Ovary (tissue), 3 donors: ENCODE data around the gene ATP6V0E1.

Source experiments
- EP300 ChIP-seq: sonication (generic); formaldehyde crosslinking; IDR thresholded peaks from one replicate; pipeline ENCODE4 v1.6.1; 2017; ENCODE audit warnings: antibody characterized with exemption
- POLR2A ChIP-seq: fragments of 450-650 bp; IDR thresholded peaks from one replicate; pipeline ENCODE4 v1.6.1; 2017; ENCODE audit warnings: antibody characterized with exemption, mild to moderate bottlenecking, moderate library complexity
- TF ChIP-seq, protein P1 (sequence below), 3 donors: fragments of 450-650 bp in 2 of 3; fragments of 200-600 bp in 1 of 3; IDR thresholded peaks; one replicate each; pipeline versions ENCODE4 v1.5.1 to v1.8.0; 2016 to 2022; ENCODE audit warnings: antibody characterized with exemption in 3 of 3, mild to moderate bottlenecking in 1 of 3
- donor health status: DM: no; HTN: no; CAD: no.

DNA sequence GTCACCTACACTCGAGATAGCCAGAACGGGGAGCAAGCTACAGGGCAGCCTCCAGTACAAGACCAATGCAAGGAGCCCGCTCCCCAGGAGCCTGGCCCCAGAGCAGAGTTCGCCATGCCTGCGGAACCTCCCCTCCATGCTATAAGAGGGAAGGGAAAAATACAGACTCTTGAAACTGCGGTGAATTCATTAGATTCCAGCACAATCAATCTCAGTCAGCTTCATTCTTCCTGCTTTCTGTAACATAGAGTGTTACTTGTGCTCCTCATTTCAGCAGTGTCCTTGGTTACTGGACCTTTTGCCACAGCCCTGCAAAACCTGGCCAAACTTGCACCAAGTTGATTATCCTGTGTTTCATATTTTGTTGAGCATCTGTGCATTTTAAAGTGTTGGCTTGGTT lies 50.4 kb downstream of the ATP6V0E1 start:
- TF ChIP-seq, protein P1, sequence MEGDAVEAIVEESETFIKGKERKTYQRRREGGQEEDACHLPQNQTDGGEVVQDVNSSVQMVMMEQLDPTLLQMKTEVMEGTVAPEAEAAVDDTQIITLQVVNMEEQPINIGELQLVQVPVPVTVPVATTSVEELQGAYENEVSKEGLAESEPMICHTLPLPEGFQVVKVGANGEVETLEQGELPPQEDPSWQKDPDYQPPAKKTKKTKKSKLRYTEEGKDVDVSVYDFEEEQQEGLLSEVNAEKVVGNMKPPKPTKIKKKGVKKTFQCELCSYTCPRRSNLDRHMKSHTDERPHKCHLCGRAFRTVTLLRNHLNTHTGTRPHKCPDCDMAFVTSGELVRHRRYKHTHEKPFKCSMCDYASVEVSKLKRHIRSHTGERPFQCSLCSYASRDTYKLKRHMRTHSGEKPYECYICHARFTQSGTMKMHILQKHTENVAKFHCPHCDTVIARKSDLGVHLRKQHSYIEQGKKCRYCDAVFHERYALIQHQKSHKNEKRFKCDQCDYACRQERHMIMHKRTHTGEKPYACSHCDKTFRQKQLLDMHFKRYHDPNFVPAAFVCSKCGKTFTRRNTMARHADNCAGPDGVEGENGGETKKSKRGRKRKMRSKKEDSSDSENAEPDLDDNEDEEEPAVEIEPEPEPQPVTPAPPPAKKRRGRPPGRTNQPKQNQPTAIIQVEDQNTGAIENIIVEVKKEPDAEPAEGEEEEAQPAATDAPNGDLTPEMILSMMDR (IDR thresholded peaks at IDR 0.05), result no peak
- TF ChIP-seq POLR2A, result no peak
- no peak for TF ChIP-seq EP300
